HepG2 (cell line): Measurements from ENCODE around the gene DDX20. TPM values are rescaled to one million over a fixed set of nuclear protein-coding genes. Genes with fewer than 3 reads are reported as not detected.
A peak's percentile ranks its signal among the peaks of the same experiment; 100 is the strongest.

Experiments
- ASH2L ChIP-seq: fragments of 300-600, 200-600 bp; sonication (generic); IDR thresholded peaks from 2 replicates; pipeline ENCODE4 v1.7.0; 2017; ENCODE audit warnings: low read depth, mild to moderate bottlenecking, moderate library complexity, mixed read lengths, low read length; ENCODE audit not compliant: insufficient read length
- CBFB ChIP-seq: sonication (generic); formaldehyde crosslinking; IDR thresholded peaks from 2 replicates; pipeline ENCODE4 v1.4.0; 2020; ENCODE audit warnings: missing genetic modification reagents
- HNRNPLL ChIP-seq: fragments of 200-400 bp; formaldehyde crosslinking; IDR thresholded peaks from 2 replicates; pipeline ENCODE4 v1.6.1; 2017; ENCODE audit warnings: mild to moderate bottlenecking, low read depth, low read length; ENCODE audit not compliant: poor library complexity, severe bottlenecking
- KMT2B ChIP-seq: IDR thresholded peaks from 2 replicates; pipeline ENCODE4 v1.6.1; 2016; ENCODE audit warnings: missing genetic modification reagents, missing compliant biosample characterization
- MAFK ChIP-seq, 2 experiments: IDR thresholded peaks in 1 of 2; conservative IDR thresholded peaks in 1 of 2; 2 replicates each; pipeline ENCODE4 v1.6.1; 2011; ENCODE audit warnings: improper control_type of control experiment in 2 of 2, low read length in 2 of 2
- NFYB ChIP-seq: sonication (generic); formaldehyde crosslinking; IDR thresholded peaks from 2 replicates; pipeline ENCODE4 v1.4.0; 2020; ENCODE audit warnings: missing genetic modification reagents
- NONO ChIP-seq, 2 experiments: fragments of 450-650 bp in 1 of 2; sonication (generic) in 1 of 2; formaldehyde crosslinking in 1 of 2; IDR thresholded peaks in 1 of 2; conservative IDR thresholded peaks in 1 of 2; 2 replicates each; pipeline versions ENCODE4 v1.6.1 to v1.8.0; 2017 to 2022; ENCODE audit warnings: mild to moderate bottlenecking in 1 of 2, missing genetic modification reagents in 1 of 2, moderate library complexity in 1 of 2
- PHF8 ChIP-seq: sonication (generic); formaldehyde crosslinking; IDR thresholded peaks from 2 replicates; pipeline ENCODE4 v1.5.0; 2020; ENCODE audit warnings: missing genetic modification reagents
- POLR2A ChIP-seq, 2 experiments: IDR thresholded peaks; 2 replicates each; pipeline ENCODE4 v1.6.1; 2011; ENCODE audit warnings: low read depth in 2 of 2, low read length in 2 of 2, mild to moderate bottlenecking in 1 of 2, moderate library complexity in 1 of 2; ENCODE audit not compliant: insufficient read depth in 1 of 2
- PRDM15 ChIP-seq: sonication (generic); formaldehyde crosslinking; IDR thresholded peaks from 2 replicates; pipeline ENCODE4 v1.4.0; 2020; ENCODE audit warnings: missing genetic modification reagents
- SIN3A ChIP-seq: IDR thresholded peaks from 2 replicates; pipeline ENCODE4 v1.6.1; 2011; ENCODE audit warnings: low read depth, mild to moderate bottlenecking, control low read depth, low read length, borderline replicate concordance
- SMYD3 ChIP-seq: sonication (generic); formaldehyde crosslinking; IDR thresholded peaks from 2 replicates; pipeline ENCODE4 v1.8.1; 2023; ENCODE audit warnings: mild to moderate bottlenecking, missing genetic modification reagents
- YY1 ChIP-seq: IDR thresholded peaks from 2 replicates; pipeline ENCODE4 v1.6.1; 2011; ENCODE audit warnings: low read length, low read depth, moderate library complexity, mild to moderate bottlenecking; ENCODE audit not compliant: insufficient read depth, insufficient replicate concordance
- ZNF253 ChIP-seq: sonication (generic); formaldehyde crosslinking; IDR thresholded peaks from 2 replicates; pipeline ENCODE4 v1.8.0; 2022; ENCODE audit warnings: mild to moderate bottlenecking, missing genetic modification reagents, borderline replicate concordance
- ZNF704 ChIP-seq: sonication (generic); formaldehyde crosslinking; IDR thresholded peaks from 2 replicates; pipeline ENCODE4 v1.8.1; 2023; ENCODE audit warnings: mild to moderate bottlenecking, inconsistent platforms, moderate library complexity, missing genetic modification reagents, borderline replicate concordance
- ZNF761 ChIP-seq: sonication (generic); formaldehyde crosslinking; conservative IDR thresholded peaks from 2 replicates; pipeline ENCODE4 v1.4.0; 2020; ENCODE audit warnings: mild to moderate bottlenecking, missing genetic modification reagents
- ZNF878 ChIP-seq: sonication (generic); formaldehyde crosslinking; IDR thresholded peaks from 2 replicates; pipeline ENCODE4 v1.8.1; 2023; ENCODE audit warnings: mild to moderate bottlenecking, missing genetic modification reagents, moderate library complexity
- polyA plus RNA-seq, 8 experiments: library from polyadenylated mRNA; depleted of rRNA in 3 of 8; stranded (reverse) in 7 of 8; unstranded in 1 of 8; fragments of >200 nt; fragmentation: Illumina TruSeq in 4 of 8; extraction: Trizol in 4 of 8; gene quantifications; 2 replicates each; pipeline versions ENCODE4 v1.2.1 to v1.2.3, GENCODE V29; 2011 to 2016; ENCODE audit warnings: low read depth in 4 of 8, missing spikeins in 1 of 8, mixed read lengths in 1 of 8; ENCODE audit not compliant: insufficient read depth in 1 of 8
- total RNA-seq, 5 experiments: library from RNA; depleted of rRNA; stranded (reverse); fragments of >200 nt; fragmentation: Illumina TruSeq; extraction: Trizol; gene quantifications; 2 replicates each; pipeline ENCODE4 v1.2.3, GENCODE V29; 2016; ENCODE audit warnings: low read depth in 1 of 5
- TF ChIP-seq, protein P1 (sequence below): sonication (generic); formaldehyde crosslinking; IDR thresholded peaks from 2 replicates; pipeline ENCODE4 v1.8.0; 2022; ENCODE audit warnings: low read depth, missing genetic modification reagents

Gene DDX20
- total and polyA plus RNA-seq, 2 of the 13 experiments (the other 11 are each of a cell fraction or from before 2014, with no cell fraction given): 4.0 to 14.3 TPM

DNA sequence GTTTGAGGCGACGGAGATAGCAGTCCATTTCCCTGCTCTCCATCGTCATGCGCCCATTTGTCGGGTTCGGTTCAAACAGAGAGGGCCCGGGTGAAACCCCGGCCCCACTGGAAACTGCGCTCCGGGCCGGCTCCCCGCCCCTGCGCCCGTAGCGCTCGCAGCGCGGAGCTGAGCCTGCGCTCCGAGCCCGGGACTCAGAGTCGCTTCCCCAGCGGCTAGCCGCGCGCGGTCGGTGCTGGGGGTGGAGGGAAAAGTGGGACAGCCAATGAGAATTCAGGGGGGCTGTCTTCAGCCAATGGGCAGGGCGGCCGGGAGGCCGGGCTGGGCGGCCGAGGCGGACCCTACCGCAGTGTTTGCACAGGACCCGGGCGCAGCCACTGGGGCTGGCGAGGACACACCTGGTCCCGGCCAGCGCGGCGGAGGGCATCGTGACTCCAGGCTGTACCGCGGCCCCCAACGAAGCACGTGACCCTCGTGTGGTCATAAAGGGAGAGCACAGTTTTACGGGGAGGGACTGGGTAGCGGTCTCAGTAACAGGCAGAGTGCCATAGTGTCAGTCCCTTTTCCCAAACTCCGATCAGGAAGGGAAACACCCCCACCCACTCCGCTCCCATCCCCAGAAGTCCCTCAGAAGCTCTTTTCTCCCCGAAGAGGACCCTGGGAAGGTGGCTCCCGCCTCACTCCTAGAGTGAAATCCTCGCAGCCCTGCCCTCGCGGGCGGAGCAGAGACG, 16.3 kb upstream of the DDX20 start, which contains the start of gene INKA2 (continued):
- TF ChIP-seq CBFB (peak; percentile 32; the same call in 1 of the 2 replicates), YY1 (peak; percentile 6), POLR2A (IDR thresholded peaks at IDR 0.05; ENCODE audit: insufficient read depth in 1 of 2, low read depth in 2 of 2, low read length in 2 of 2) (peak; percentile 61 to 75; a peak in 3 of 4 replicates), ASH2L (peak; percentile 79), NONO (IDR thresholded peaks at IDR 0.05) (no peak), NONO (CRISPR knock-in tag; conservative IDR thresholded peaks at IDR 0.05) (peak; percentile 79), ZNF761 (CRISPR knock-in tag) (peak; percentile 22; the same call in 1 of the 2 replicates), PRDM15 (CRISPR knock-in tag) (peak; percentile 62; the same call in 1 of the 2 replicates), ZNF878 (CRISPR knock-in tag) (no peak), NFYB (CRISPR knock-in tag) (peak; percentile 97), MAFK (conservative IDR thresholded peaks at IDR 0.05 in 1 of 2, IDR thresholded peaks at IDR 0.05 in 1 of 2; ENCODE audit: low read length in 2 of 2) (no peak), SMYD3 (0 out of 2 replicates have a peak, but pooled peaks have one; percentile 23), KMT2B (CRISPR knock-in tag) (peak; percentile 73), HNRNPLL (peak; percentile 99), ZNF704 (no peak), PHF8 (CRISPR knock-in tag) (peak; percentile 76), ZNF253 (CRISPR knock-in tag) (0 out of 2 replicates have a peak, but pooled peaks have one; percentile 67), SIN3A (no peak)
- TF ChIP-seq, protein P1, sequence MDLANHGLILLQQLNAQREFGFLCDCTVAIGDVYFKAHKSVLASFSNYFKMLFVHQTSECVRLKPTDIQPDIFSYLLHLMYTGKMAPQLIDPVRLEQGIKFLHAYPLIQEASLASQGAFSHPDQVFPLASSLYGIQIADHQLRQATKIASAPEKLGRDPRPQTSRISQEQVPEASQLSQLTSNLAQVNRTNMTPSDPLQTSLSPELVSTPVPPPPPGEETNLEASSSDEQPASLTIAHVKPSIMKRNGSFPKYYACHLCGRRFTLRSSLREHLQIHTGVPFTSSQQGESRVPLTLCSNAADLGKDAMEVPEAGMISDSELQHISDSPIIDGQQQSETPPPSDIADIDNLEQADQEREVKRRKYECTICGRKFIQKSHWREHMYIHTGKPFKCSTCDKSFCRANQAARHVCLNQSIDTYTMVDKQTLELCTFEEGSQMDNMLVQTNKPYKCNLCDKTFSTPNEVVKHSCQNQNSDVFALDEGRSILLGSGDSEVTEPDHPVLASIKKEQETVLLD (CRISPR knock-in tag): peak; percentile 62; the same call in 1 of the 2 replicates
